GM19193 (cell line): ENCODE measurements around the gene PRM3.

Experiments used
- POLR2A ChIP-seq: IDR thresholded peaks from 4 replicates; pipeline ENCODE4 v1.6.1; 2011; ENCODE audit not compliant: insufficient read depth, insufficient read length; ENCODE audit errors: extremely low read depth

PRM3 gene

GRCh38 chr16:11276143-11276895 lies 2.9 kb upstream of the PRM3 start, which contains the start of gene PRM2:
Gene PRM2, minus strand, starts transcription at chr16:11276480. Its CDS starts 110 bp downstream, at chr16:11276370.
- no peak for TF ChIP-seq POLR2A

DNA sequence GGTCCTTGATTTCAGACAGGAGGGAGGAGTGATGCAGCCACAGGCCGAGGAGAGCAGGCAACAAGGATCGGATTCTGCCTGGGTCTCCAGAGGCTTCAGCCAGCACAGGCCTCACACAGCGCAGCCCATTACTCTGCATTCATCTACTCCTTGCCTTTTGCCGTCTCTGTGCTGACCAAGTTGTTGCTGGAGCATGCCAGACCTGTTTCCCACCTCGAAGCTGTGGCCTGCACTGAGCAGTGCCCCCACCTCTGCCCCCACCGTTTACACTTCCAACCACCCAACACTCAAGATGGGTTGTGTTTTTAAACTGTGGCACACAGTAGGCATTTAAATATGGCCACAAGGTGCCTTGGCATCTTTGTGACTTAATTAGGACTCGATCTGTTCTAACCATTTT lies 1.5 kb upstream of the PRM3 start:
- no peak for TF ChIP-seq POLR2A

GRCh38 chr16:11273721-11274324 lies 394 bp upstream of the PRM3 start:
- no peak for TF ChIP-seq POLR2A

GRCh38 chr16:11272484-11272883 lies 945 bp downstream of the PRM3 start:
- TF ChIP-seq POLR2A, result no peak

DNA sequence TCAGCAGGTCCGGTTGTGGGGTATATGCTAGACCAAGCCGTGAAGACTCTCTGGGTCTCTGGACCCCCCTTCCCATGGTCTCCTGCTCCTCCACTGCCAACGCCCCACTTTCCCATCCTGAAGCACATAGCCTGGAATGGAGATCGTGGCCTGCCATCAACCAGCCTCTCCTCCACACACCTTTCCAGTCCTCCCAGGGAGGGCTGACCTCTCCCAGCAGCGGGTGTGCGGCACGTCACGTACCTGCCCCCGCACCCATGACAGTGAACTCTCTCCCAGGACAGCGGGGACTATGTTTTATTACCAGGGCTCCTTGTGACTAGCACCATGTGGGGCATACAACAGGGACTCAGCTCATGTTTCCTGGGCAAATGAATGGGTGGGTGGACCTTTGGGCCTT lies 1.8 kb downstream of the PRM3 start:
- TF ChIP-seq POLR2A, result no peak

DNA sequence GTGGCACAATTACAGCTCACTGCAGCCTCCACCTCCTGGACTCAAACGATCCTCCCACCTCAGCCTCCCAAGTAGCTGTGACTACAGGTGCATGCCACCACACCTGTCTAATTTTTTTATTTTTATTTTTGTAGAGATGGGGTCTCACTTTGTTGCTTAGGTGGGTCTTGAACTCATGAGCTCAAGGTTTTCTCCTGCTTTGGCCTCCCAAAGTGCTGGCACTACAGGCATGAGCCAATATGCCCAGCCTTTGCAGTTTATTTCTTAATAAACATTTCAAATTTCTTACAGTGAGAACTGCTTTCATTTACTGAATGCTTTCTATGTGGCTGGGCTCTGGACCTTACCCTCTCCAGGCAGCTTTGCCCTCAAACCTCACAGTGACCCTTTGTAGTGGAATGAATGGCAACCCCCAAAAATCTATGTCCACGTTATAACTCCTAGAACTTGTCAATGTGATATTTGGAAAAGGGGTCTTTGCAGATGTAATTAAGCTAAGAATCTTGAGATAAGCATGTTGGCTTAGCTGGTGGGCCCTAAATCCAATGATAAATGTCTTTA lies 2.7 kb downstream of the PRM3 start:
- TF ChIP-seq POLR2A, result no peak

- no peak for TF ChIP-seq POLR2A
These were observed 4.5 kb downstream of the PRM3 start, which contains the start of gene TNP2 for GRCh38 chr16:11268921-11269375. Gene TNP2, minus strand, starts transcription at chr16:11269325. Its CDS starts 63 bp downstream, at chr16:11269262.

GRCh38 chr16:11265124-11265523 lies 8.3 kb downstream of the PRM3 start:
- no peak for TF ChIP-seq POLR2A

GRCh38 chr16:11264155-11264832 lies 9.1 kb downstream of the PRM3 start:
- no peak for TF ChIP-seq POLR2A

DNA sequence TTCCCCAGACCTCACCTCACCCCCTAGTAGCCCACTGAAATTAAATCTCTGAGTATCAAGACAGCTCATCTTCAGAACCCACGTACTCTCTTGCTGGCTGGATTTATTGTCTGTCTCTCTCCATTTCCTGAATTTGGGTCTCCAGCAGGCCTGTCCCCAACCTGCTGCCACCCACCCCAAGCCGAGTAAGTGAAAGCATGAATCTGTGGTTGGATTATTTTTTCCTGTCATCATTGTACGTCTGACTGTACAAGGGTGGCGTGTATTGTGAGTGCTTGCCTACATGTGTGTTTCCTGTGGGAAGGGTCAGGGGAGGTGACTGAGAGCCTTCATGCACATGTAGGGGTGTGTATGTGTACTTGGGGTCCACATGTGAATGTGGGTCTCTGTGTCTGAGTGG lies 9.7 kb downstream of the PRM3 start:
- TF ChIP-seq POLR2A, result no peak

DNA sequence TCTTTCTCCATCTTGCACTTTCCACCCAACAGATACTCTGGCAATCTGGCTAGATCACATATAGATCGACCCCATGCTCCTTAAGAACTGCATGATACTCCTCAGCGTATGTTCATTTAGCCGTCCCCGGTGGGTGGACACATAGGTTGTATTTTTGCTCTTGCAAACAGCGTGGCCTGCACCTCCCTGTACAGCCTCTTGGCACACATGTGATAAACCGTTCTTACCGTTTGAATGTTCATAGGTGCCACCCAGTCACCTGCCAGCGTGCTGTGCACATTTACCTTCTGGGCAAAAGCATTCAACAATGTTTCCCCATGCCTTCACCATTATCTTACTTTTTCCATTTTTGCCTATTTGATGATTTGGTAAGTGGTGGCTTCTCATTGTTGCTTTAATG lies 10.5 kb downstream of the PRM3 start:
- TF ChIP-seq POLR2A, result no peak

DNA sequence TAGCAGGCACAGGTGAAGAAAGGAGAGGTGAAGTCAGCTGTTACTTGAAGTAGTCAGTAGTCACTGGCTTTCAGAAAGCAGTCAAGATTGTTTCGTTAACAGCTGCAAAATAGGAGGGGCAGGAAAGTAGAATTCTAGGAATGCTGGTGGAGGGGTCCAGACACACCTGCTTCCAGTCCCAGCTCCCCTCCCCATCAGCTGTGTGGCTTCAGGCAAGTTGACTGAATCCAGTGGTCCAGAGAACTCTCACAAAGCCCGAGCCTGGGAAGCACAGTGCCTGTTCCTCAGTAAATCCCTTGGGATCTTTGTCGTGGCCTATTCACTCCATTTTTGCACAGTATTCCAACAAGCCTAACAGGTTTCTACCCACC lies 12.8 kb downstream of the PRM3 start:
- no peak for TF ChIP-seq POLR2A

DNA sequence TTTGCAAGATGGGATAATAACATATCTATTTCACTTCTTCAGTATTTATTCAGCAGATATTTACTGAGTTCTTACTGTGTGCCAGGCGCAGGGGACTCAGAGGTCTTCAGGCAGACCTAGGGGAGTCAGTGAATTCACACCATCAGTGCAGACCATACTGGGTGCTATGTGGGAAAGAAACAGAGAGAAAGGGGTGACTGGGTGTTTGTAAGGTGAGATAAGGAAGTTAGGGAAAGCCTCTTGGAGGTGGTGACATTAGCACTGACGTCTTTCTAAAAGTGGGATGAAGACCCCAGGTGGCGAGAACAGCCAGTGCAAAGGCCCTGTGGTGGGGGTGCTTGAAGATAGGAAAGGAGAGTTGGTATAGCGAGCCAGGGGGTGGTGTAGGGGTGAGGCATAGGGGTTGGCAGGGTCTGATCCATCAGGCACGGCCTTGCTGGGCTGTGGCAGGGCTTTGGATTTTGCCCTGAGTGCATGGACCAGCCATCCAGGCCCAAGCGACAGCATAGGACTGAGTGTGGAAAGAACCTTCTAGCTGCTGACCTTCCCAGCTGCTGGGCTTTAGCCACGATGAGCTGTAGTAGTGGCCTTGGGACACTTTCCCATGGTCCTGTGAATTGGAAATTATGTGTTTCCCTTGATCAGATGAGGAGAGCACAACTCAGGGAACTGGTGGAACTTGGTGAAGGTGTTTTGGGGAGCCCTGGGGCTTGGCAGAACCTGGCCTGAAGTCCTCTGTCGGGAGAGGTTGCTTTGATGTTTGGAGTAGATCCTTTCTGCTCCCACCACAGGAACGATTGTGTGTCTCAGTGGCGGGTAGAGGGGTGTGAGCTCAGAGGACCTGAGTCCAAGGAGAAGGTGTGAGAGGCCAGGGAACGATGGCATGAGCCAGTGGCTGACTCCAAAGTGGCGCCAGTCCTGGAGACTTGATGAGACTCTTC lies 13.5 kb downstream of the PRM3 start:
- no peak for TF ChIP-seq POLR2A

DNA sequence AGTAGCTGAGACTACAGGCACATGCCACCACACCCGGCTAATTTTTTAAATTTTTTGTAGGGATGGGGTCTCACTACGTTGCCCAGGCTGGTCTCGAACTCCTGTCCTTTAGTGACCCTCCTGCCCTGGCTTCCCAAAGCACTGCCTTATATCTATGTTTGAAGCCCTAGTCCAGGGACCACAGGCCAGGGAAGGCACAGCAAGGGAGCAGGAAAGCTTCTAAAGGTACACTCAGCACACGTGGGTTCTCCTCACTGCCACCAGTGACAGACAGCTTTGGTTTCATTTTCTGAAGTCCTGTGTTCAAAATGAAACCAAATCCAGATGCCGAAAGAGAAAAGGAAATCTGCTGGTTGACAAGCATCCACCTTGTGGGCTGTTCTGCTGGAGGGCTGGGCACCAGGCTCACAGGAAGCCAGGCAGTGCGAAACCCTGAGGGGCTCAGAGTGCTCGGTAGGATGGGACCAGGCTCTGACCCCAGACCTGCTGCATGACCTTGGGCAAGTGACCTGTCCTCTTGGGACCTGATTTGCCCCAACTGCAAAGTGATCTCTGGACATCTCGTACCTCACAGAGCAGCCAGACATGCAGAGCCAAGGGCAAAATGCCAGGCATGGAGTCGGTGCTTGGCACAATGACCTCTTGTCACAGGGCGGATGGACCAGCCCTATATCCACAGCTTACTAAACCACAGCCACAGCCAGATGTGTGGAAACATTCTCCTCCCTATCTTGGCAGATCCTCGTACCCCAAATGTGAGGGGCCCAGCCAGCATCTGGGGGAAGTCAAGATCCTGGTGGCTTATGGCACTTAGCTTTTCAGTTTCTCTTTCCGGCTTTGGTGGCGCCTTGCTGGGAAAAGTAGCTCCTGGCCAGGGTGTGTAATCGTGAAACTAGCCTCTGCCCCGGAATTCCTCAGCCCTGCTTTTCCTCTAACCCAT lies 14.6 kb downstream of the PRM3 start:
- TF ChIP-seq POLR2A, result no peak
